Gastrocnemius medialis (tissue), 4 donors: ENCODE measurements around the gene LRRC4.

Experiments
- CTCF ChIP-seq, 5 experiments: fragments of 450-650 bp in 3 of 5; fragments of 200-600 bp in 2 of 5; sonication (generic) in 2 of 5; IDR thresholded peaks in 4 of 5; conservative IDR thresholded peaks in 1 of 5; 1 replicate in 4 of 5; 2 replicates in 1 of 5; pipeline ENCODE4 v1.5.1; 2016 to 2019; ENCODE audit warnings: antibody characterized with exemption in 5 of 5, mild to moderate bottlenecking in 3 of 5, moderate library complexity in 3 of 5
- POLR2A ChIP-seq, 2 donors: fragments of 450-650 bp; IDR thresholded peaks; one replicate each; pipeline ENCODE4 v1.6.1; 2017; ENCODE audit warnings: antibody characterized with exemption in 2 of 2, mild to moderate bottlenecking in 2 of 2, moderate library complexity in 2 of 2

- TF ChIP-seq POLR2A (IDR thresholded peaks at IDR 0.05) = no peak
- no peak for TF ChIP-seq CTCF (IDR thresholded peaks at IDR 0.05 in 4 of 5, conservative IDR thresholded peaks at IDR 0.05 in 1 of 5)
Observed at GRCh38 chr7:127995881-127996215, 35.4 kb downstream of the LRRC4 start.
